CD4-positive, alpha-beta T cell (primary cell): Measurements from ENCODE around the gene TESK1. TPM values are rescaled to one million over a fixed set of nuclear protein-coding genes. Genes with fewer than 3 reads are reported as not detected.

Source experiments
- ATAC-seq: fragments of 200-7000 bp; cut with Tn5 transposase; one replicate; pipeline ENCODE4 v1.10.0; 2022; ENCODE audit warnings: mild to moderate bottlenecking; ENCODE audit not compliant: poor library complexity
- CTCF ChIA-PET: fragments of 350-600 bp; sonication (Branson Sonifier 250); formaldehyde crosslinking; loops from one replicate; lab custom pipeline; 2021; ENCODE audit warnings: antibody characterized with exemption, inconsistent platforms; lab: Charles Lee
- POLR2A ChIA-PET: fragments of 350-600 bp; sonication (Branson Sonifier 250); formaldehyde crosslinking; loops from one replicate; lab custom pipeline; 2021; ENCODE audit warnings: antibody characterized with exemption, inconsistent platforms; lab: Charles Lee
- DNase-seq, 14 experiments: peaks; one replicate each; pipeline ENCODE4 v3.0.0-alpha.2; 2013 to 2020; ENCODE audit warnings: mixed read lengths in 2 of 14
- H3K27ac ChIP-seq, 2 donors: one replicate each; pipeline versions ENCODE4 v1.5.1 to v1.7.0; 2013; ENCODE audit warnings: low read length in 2 of 2, low read depth in 1 of 2, mild to moderate bottlenecking in 1 of 2
- H3K27me3 ChIP-seq, 2 experiments: 1 replicate in 1 of 2; 2 replicates in 1 of 2; pipeline versions ENCODE4 v1.6.1 to v1.7.0; 2013; ENCODE audit warnings: low read length in 2 of 2, control low read depth in 1 of 2, mild to moderate bottlenecking in 1 of 2, moderate library complexity in 1 of 2; ENCODE audit not compliant: insufficient read depth in 2 of 2, control insufficient read depth in 1 of 2
- H3K36me3 ChIP-seq: one replicate; pipeline ENCODE4 v1.6.1; 2013; ENCODE audit warnings: low read length, control low read depth; ENCODE audit not compliant: insufficient read depth
- H3K4me1 ChIP-seq: one replicate; pipeline ENCODE4 v1.6.1; 2013; ENCODE audit warnings: low read length, control low read depth; ENCODE audit not compliant: insufficient read depth
- H3K4me3 ChIP-seq: one replicate; pipeline ENCODE4 v1.5.1; 2013; ENCODE audit warnings: mild to moderate bottlenecking, low read length, moderate library complexity
- H3K9me3 ChIP-seq, 2 experiments: 1 replicate in 1 of 2; 2 replicates in 1 of 2; pipeline versions ENCODE4 v1.6.1 to v1.7.0; 2013; ENCODE audit warnings: low read length in 2 of 2, mild to moderate bottlenecking in 2 of 2, control low read depth in 1 of 2, moderate library complexity in 1 of 2; ENCODE audit not compliant: control insufficient read depth in 1 of 2, insufficient read depth in 1 of 2
- H3K27ac Mint-ChIP-seq: one replicate; pipeline ENCODE4 v1.8.0; 2020; ENCODE audit warnings: mixed read lengths
- H3K27me3 Mint-ChIP-seq: one replicate; pipeline ENCODE4 v1.8.0; 2021; ENCODE audit warnings: mixed read lengths
- H3K36me3 Mint-ChIP-seq: one replicate; pipeline ENCODE4 v1.8.0; 2021; ENCODE audit warnings: low read depth, mixed read lengths
- H3K4me1 Mint-ChIP-seq: one replicate; pipeline ENCODE4 v1.8.0; 2021; ENCODE audit warnings: low read depth, mixed read lengths
- H3K4me3 Mint-ChIP-seq: one replicate; pipeline ENCODE4 v1.8.0; 2020; ENCODE audit warnings: mild to moderate bottlenecking, mixed read lengths
- H3K9me3 Mint-ChIP-seq: one replicate; pipeline ENCODE4 v1.8.0; 2020; ENCODE audit warnings: mixed read lengths
- CTCF ChIP-seq: fragments of 200-600 bp; IDR thresholded peaks from one replicate; pipeline ENCODE4 v1.8.0; 2022; ENCODE audit warnings: antibody characterized with exemption, mild to moderate bottlenecking
- intact Hi-C, 2 experiments: fragments of 100-400 bp; cut with DNase I in 1 of 2; cut with micrococcal nuclease in 1 of 2; formaldehyde crosslinking; loops; one replicate each; pipeline versions ENCODE4 v1.15.1 to v1.9.0; 2023 to 2025; cut with DNase I, micrococcal nuclease
- total RNA-seq, 174 experiments: library from RNA in 2 of 174; stranded (reverse) in 2 of 174; gene quantifications; one replicate each; pipeline ENCODE4 v1.2.3 and lab custom pipeline; 2021 to 2026

TESK1 gene
- total RNA-seq, 2 experiments from 2014 or later = 18.5 to 18.6 TPM

GRCh38 chr9:35650341-35651158 is 45.5 kb downstream of the TESK1 start, which contains the start of gene SIT1:
Gene SIT1, minus strand, starts transcription at chr9:35650931. Its CDS starts 78 bp downstream, at chr9:35650853.
- no peaks in the 10 kb centered on the region for H3K27me3 ChIP-seq
- H3K4me3 Mint-ChIP-seq = peak within 1 kb of the TSS; percentile 94
- H3K36me3 ChIP-seq = peaks cover 8% of the 10 kb centered on the region
- no peaks in the 10 kb centered on the region for H3K9me3 Mint-ChIP-seq
- peaks cover 32% of the 10 kb centered on the region for H3K36me3 Mint-ChIP-seq
- ATAC-seq (no peak), DNase-seq (peak in 8 of 14 experiments; percentile 20 to 73 (median 51))
- H3K27ac Mint-ChIP-seq = peak within 1 kb of the TSS; percentile 94
- H3K4me1 ChIP-seq = peaks cover 79% of the 10 kb centered on the region
- intact Hi-C loops = loop anchor here in 1 of 2 experiments (5.0 kb wide), 1 partner anchor 162 kb away; the partner anchor contains the start of gene SPAG8
- peaks cover 65% of the 10 kb centered on the region for H3K4me1 Mint-ChIP-seq
- peak within 1 kb of the TSS; percentile 64 to 75 for H3K27ac ChIP-seq
- H3K27me3 Mint-ChIP-seq = no peaks in the 10 kb centered on the region
- peak within 1 kb of the TSS; percentile 79 for H3K4me3 ChIP-seq
- no peak for TF ChIP-seq CTCF
- H3K9me3 ChIP-seq = no peaks in the 10 kb centered on the region
- POLR2A ChIA-PET = interaction anchor here (0.9 to 6.3 kb wide), 14 partner anchors 7 to 162 kb away, joined by 3 to 175 read pairs (median 8); partner anchors contain the start of genes ARHGEF39, CCDC107, CREB3 and RMRP
- CTCF ChIA-PET = interaction anchor here (2.2 to 7.8 kb wide), 3 partner anchors 9 to 47 kb away, joined by 6 to 94 read pairs (median 14); partner anchors contain the start of genes CCDC107 and RMRP

- POLR2A ChIA-PET = interaction anchor here (1.2 to 6.3 kb wide), 3 partner anchors 9 to 80 kb away, joined by 5 to 84 read pairs (median 16); partner anchors contain the start of genes CREB3, TESK1 and TLN1
- H3K27ac ChIP-seq = no peak overlapping the region
- intact Hi-C loops = loop anchor here in 1 of 2 experiments (5.0 kb wide), 1 partner anchor 160 kb away; the partner anchor contains the start of gene SPAG8
Measured at GRCh38 chr9:35651956-35652828, 47.1 kb downstream of the TESK1 start.

More at GRCh38 chr9:35651956-35652828, 47.1 kb downstream of the TESK1 start:
- Histone ChIP-seq H3K4me1 (peaks cover 74% of the 10 kb centered on the region), H3K4me3 (no peak overlapping the region), H3K36me3 (peaks cover 8% of the 10 kb centered on the region), H3K27me3 (no peaks in the 10 kb centered on the region), H3K9me3 (no peaks in the 10 kb centered on the region)
- CTCF ChIA-PET = no interaction called here
- Mint-ChIP-seq H3K36me3 (peaks cover 29% of the 10 kb centered on the region), H3K4me3 (peak overlapping the region; percentile 94), H3K27me3 (no peaks in the 10 kb centered on the region), H3K9me3 (no peaks in the 10 kb centered on the region), H3K27ac (peak overlapping the region; percentile 94), H3K4me1 (peaks cover 69% of the 10 kb centered on the region)
- no peak for TF ChIP-seq CTCF
- ATAC-seq (no peak), DNase-seq (no peak)
